ENCODE data around the gene RTN4RL2.

- TF ChIP-seq CTCF (IDR thresholded peaks at IDR 0.05) (no peak), POLR2A (IDR thresholded peaks at IDR 0.05) (no peak)
Observed at GRCh38 chr11:57513911-57514537, 53.7 kb downstream of the RTN4RL2 start.
